HepG2 (cell line): ENCODE measurements around the gene C11orf91.

ENCODE experiments used
- CREM ChIP-seq, 2 experiments: sonication (generic) in 1 of 2; formaldehyde crosslinking in 1 of 2; IDR thresholded peaks; 2 replicates each; pipeline versions ENCODE4 v1.4.0 to v1.6.1; 2016 to 2020; ENCODE audit warnings: antibody characterized with exemption in 1 of 2, mild to moderate bottlenecking in 1 of 2, missing genetic modification reagents in 1 of 2
- EZH2 ChIP-seq: conservative IDR thresholded peaks from 2 replicates; pipeline ENCODE4 v1.6.1; 2012; ENCODE audit warnings: mild to moderate bottlenecking, low read depth, low read length, moderate library complexity
- FOXP1 ChIP-seq, 2 experiments: fragments of 450-650 bp in 1 of 2; IDR thresholded peaks; 2 replicates each; pipeline ENCODE4 v1.6.1; 2017 to 2018; ENCODE audit warnings: antibody characterized with exemption in 1 of 2
- NFIC ChIP-seq: IDR thresholded peaks from 2 replicates; pipeline ENCODE4 v1.6.1; 2012; ENCODE audit warnings: mild to moderate bottlenecking, low read length, inconsistent platforms
- NPAS2 ChIP-seq: sonication (generic); formaldehyde crosslinking; IDR thresholded peaks from 2 replicates; pipeline ENCODE4 v1.8.0; 2022; ENCODE audit warnings: mild to moderate bottlenecking, missing genetic modification reagents, borderline replicate concordance

DNA sequence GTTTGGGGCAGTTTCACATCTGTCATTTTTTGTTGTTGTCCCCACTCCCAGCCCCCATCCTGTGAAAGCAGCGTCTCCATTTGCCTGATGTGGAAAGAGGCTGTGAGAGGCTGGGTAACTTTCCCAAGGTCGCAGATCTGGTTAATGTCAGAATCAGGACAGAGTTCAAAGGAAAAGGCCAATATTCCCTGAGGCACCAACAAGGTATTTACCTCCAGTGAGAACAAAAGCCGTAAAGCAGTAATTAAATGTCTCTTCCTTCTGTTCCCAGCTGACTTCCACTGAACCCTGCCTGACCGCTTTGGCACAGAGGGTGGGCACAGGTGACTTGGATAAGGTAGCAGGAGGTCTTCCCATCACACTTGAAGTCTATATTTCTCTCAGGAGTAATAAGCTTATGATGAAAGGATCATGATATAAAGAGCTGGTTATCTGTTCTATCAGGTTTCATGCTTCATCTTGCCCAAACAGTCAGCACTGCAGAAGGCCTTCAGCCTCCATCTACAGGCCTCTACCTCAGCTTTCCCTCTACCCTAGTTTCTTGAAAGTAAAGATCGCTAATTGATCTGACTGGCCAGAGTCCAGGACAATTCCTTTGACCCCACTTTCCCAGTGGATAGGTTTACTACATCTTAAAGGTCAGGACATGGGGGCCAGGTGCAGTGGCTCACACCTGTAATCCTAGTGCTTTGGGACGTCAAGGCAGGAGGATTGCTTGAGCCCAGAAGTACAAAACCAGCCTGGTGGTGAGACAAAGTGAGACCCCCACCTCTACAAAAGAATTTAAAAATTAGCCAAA lies 9.4 kb downstream of the C11orf91 start:
- no peak; the same call in 1 of the 2 replicates for TF ChIP-seq CREM (IDR thresholded peaks at IDR 0.05)
- no peak for TF ChIP-seq CREM (CRISPR knock-in tag; IDR thresholded peaks at IDR 0.05)
- no peak for TF ChIP-seq EZH2
- no peak for TF ChIP-seq FOXP1 (IDR thresholded peaks at IDR 0.05)
- peak; percentile 66 for TF ChIP-seq FOXP1 (CRISPR knock-in tag; IDR thresholded peaks at IDR 0.05)
- no peak for TF ChIP-seq NFIC
- no peak for TF ChIP-seq NPAS2
